IMR-90 (cell line): ENCODE results near the gene RUNX1. TPM values are rescaled to one million over a fixed set of nuclear protein-coding genes. Genes with fewer than 3 reads are reported as not detected.

Experiments used
- ATAC-seq: fragments of 200-7000 bp; cut with Tn5 transposase; 2 replicates; pipeline ENCODE4 v1.9.1; 2020; ENCODE audit warnings: low read depth, mild to moderate bottlenecking, moderate library complexity
- BruUV-seq: library from RNA; stranded (reverse); fragments of 400-500 nt; replicated peaks from 2 replicates; lab custom pipeline; 2021; lab: Mats Ljungman, UMichigan
- CTCF ChIA-PET: fragments of 300-600 bp; formaldehyde crosslinking; extraction: SDS; loops from one replicate; lab custom pipeline; 2021; ENCODE audit warnings: antibody characterized with exemption; lab: Yijun Ruan, JAX
- POLR2A ChIA-PET: fragments of 300-600 bp; sonication (Branson Sonifier 250); formaldehyde crosslinking; loops from one replicate; lab custom pipeline; 2022; ENCODE audit warnings: antibody characterized with exemption; ENCODE audit not compliant: unreplicated experiment; lab: Charles Lee
- DNase-seq: peaks from one replicate; pipeline ENCODE4 v3.0.0; 2013
- H2AFZ ChIP-seq: replicated peaks from 2 replicates; pipeline ENCODE3; 2013; ENCODE audit warnings: low read length, mild to moderate bottlenecking; ENCODE audit not compliant: poor library complexity
- H2AK5ac ChIP-seq: 2 replicates; pipeline ENCODE4 v1.6.1; 2013; ENCODE audit warnings: low read depth, low read length, inconsistent platforms
- H2AK9ac ChIP-seq: replicated peaks from 2 replicates; pipeline ENCODE3; 2013; ENCODE audit warnings: mild to moderate bottlenecking, low read depth, low read length, moderate library complexity; ENCODE audit not compliant: poor library complexity
- H2BK120ac ChIP-seq: 2 replicates; pipeline ENCODE4 v1.6.1; 2013; ENCODE audit warnings: low read depth, low read length, inconsistent platforms
- H2BK15ac ChIP-seq: 3 replicates; pipeline ENCODE4 v1.6.1; 2013; ENCODE audit warnings: low read depth, low read length, inconsistent platforms
- H2BK20ac ChIP-seq: 2 replicates; pipeline ENCODE4 v1.6.1; 2013; ENCODE audit warnings: low read depth, mild to moderate bottlenecking, inconsistent platforms, low read length, moderate library complexity
- H2BK5ac ChIP-seq: 2 replicates; pipeline ENCODE4 v1.6.1; 2013; ENCODE audit warnings: mild to moderate bottlenecking, low read depth, low read length, inconsistent platforms; ENCODE audit not compliant: poor library complexity, severe bottlenecking
- H3K14ac ChIP-seq: replicated peaks from 2 replicates; pipeline ENCODE4 v1.6.1; 2013; ENCODE audit warnings: low read depth, low read length, inconsistent platforms
- H3K18ac ChIP-seq: 2 replicates; pipeline ENCODE4 v1.6.1; 2013; ENCODE audit warnings: low read depth, low read length, control low read depth
- H3K23ac ChIP-seq: 2 replicates; pipeline ENCODE4 v1.6.1; 2013; ENCODE audit warnings: low read depth, low read length, inconsistent platforms
- H3K27ac ChIP-seq: 2 replicates; pipeline ENCODE4 v1.5.1; 2013; ENCODE audit warnings: mild to moderate bottlenecking, control low read depth, low read length; ENCODE audit not compliant: insufficient read depth
- H3K27me3 ChIP-seq: 2 replicates; pipeline ENCODE4 v1.6.1; 2013; ENCODE audit warnings: low read length; ENCODE audit not compliant: control insufficient read depth, insufficient read depth
- H3K36me3 ChIP-seq: 2 replicates; pipeline ENCODE4 v1.6.1; 2013; ENCODE audit warnings: low read length, mixed read lengths; ENCODE audit not compliant: control insufficient read depth, insufficient read depth
- H3K4ac ChIP-seq: 2 replicates; pipeline ENCODE4 v1.6.1; 2013; ENCODE audit warnings: low read depth, low read length, inconsistent platforms
- H3K4me1 ChIP-seq: 2 replicates; pipeline ENCODE4 v1.6.1; 2013; ENCODE audit warnings: low read length, mixed read lengths; ENCODE audit not compliant: control insufficient read depth, insufficient read depth
- H3K4me2 ChIP-seq: 2 replicates; pipeline ENCODE4 v1.6.1; 2013; ENCODE audit warnings: low read depth, mild to moderate bottlenecking, control low read depth, low read length, moderate library complexity
- H3K4me3 ChIP-seq: 2 replicates; pipeline ENCODE4 v1.5.1; 2013; ENCODE audit warnings: low read depth, mild to moderate bottlenecking, control low read depth, low read length, moderate library complexity; ENCODE audit not compliant: insufficient read depth
- H3K56ac ChIP-seq: 2 replicates; pipeline ENCODE4 v1.6.1; 2013; ENCODE audit warnings: low read length, inconsistent platforms; ENCODE audit not compliant: insufficient read depth; ENCODE audit errors: extremely low read depth
- H3K79me1 ChIP-seq, 2 experiments: 2 replicates each; pipeline ENCODE4 v1.6.1; 2013; ENCODE audit warnings: low read length in 2 of 2, inconsistent platforms in 1 of 2, low read depth in 1 of 2
- H3K9ac ChIP-seq: 2 replicates; pipeline ENCODE4 v1.6.1; 2013; ENCODE audit warnings: low read depth, low read length, control low read depth
- H3K9me1 ChIP-seq: 2 replicates; pipeline ENCODE4 v1.6.1; 2013; ENCODE audit warnings: low read length, inconsistent platforms; ENCODE audit not compliant: insufficient read depth
- H3K9me3 ChIP-seq: 2 replicates; pipeline ENCODE4 v1.6.1; 2013; ENCODE audit warnings: low read length; ENCODE audit not compliant: control insufficient read depth, insufficient read depth
- H4K20me1 ChIP-seq: 2 replicates; pipeline ENCODE4 v1.6.1; 2013; ENCODE audit warnings: low read length, inconsistent platforms; ENCODE audit not compliant: insufficient read depth
- H4K5ac ChIP-seq: 2 replicates; pipeline ENCODE4 v1.6.1; 2013; ENCODE audit warnings: mild to moderate bottlenecking, low read depth, low read length, control low read depth
- H4K8ac ChIP-seq, 2 experiments: 2 replicates each; pipeline ENCODE4 v1.6.1; 2013; ENCODE audit warnings: low read depth in 2 of 2, low read length in 2 of 2, control low read depth in 1 of 2, inconsistent platforms in 1 of 2
- H4K91ac ChIP-seq: 2 replicates; pipeline ENCODE4 v1.6.1; 2013; ENCODE audit warnings: low read depth, low read length, inconsistent platforms; ENCODE audit not compliant: insufficient read depth
- BHLHE40 ChIP-seq: fragments of 150-350 bp; IDR thresholded peaks from 2 replicates; pipeline ENCODE4 v1.6.1; 2016; ENCODE audit warnings: mild to moderate bottlenecking, low read depth, low read length
- CEBPB ChIP-seq: IDR thresholded peaks from 2 replicates; pipeline ENCODE4 v1.6.1; 2012; ENCODE audit warnings: low read depth, low read length, improper control_type of control experiment
- CHD1 ChIP-seq: IDR thresholded peaks from 2 replicates; pipeline ENCODE4 v1.6.1; 2012; ENCODE audit warnings: low read depth, low read length, improper control_type of control experiment
- FOS ChIP-seq: fragments of 150-350 bp; IDR thresholded peaks from 2 replicates; pipeline ENCODE4 v1.6.1; 2016; ENCODE audit warnings: low read depth, low read length
- MAFK ChIP-seq: IDR thresholded peaks from 2 replicates; pipeline ENCODE4 v1.6.1; 2012; ENCODE audit warnings: low read depth, low read length, improper control_type of control experiment
- MAZ ChIP-seq: IDR thresholded peaks from 2 replicates; pipeline ENCODE4 v1.6.1; 2012; ENCODE audit warnings: low read depth, mild to moderate bottlenecking, low read length, improper control_type of control experiment, moderate library complexity, borderline replicate concordance
- MXI1 ChIP-seq: IDR thresholded peaks from 2 replicates; pipeline ENCODE4 v1.6.1; 2012; ENCODE audit warnings: low read depth, mild to moderate bottlenecking, low read length, moderate library complexity, borderline replicate concordance
- NFE2L2 ChIP-seq: fragments of 150-350 bp; IDR thresholded peaks from 2 replicates; pipeline ENCODE4 v1.6.1; 2016; ENCODE audit warnings: low read depth, mild to moderate bottlenecking, low read length
- POLR2A ChIP-seq: IDR thresholded peaks from 2 replicates; pipeline ENCODE4 v1.6.1; 2012; ENCODE audit warnings: mild to moderate bottlenecking, low read depth, low read length
- RAD21 ChIP-seq: IDR thresholded peaks from 2 replicates; pipeline ENCODE4 v1.6.1; 2012; ENCODE audit warnings: low read length, improper control_type of control experiment
- RCOR1 ChIP-seq: IDR thresholded peaks from 2 replicates; pipeline ENCODE4 v1.6.1; 2012; ENCODE audit warnings: mild to moderate bottlenecking, low read length, improper control_type of control experiment; ENCODE audit not compliant: insufficient replicate concordance
- RFX5 ChIP-seq: IDR thresholded peaks from 2 replicates; pipeline ENCODE4 v1.8.0; 2012; ENCODE audit warnings: low read depth, mild to moderate bottlenecking, low read length, moderate library complexity
- SMC3 ChIP-seq: fragments of 150-350 bp; IDR thresholded peaks from 2 replicates; pipeline ENCODE4 v1.6.1; 2016; ENCODE audit warnings: low read depth, mild to moderate bottlenecking, antibody characterized with exemption, low read length, moderate library complexity
- WGBS, 2 experiments: methylation state at CpG; one replicate each; pipeline versions ENCODE4 v1.1.5 to v1.1.7; 2013; ENCODE audit warnings: missing lambda C conversion rate in 2 of 2; ENCODE audit not compliant: insufficient read length in 1 of 2; ENCODE audit errors: extremely low coverage in 2 of 2; 5-methylcytosine and 5-hydroxymethylcytosine counted together
- dilution Hi-C: fragments of 300-500 bp; cut with HindIII; formaldehyde crosslinking; loops from one replicate; pipeline ENCODE4 v1.14.3; 2018; ENCODE audit warnings: low sequenced_read_pairs; ENCODE audit not compliant: unreplicated experiment
- in situ Hi-C: fragments of 300-500 bp; cut with MboI; formaldehyde crosslinking; loops from 3 replicates; pipeline ENCODE4 v1.14.3; 2019; ENCODE audit warnings: low sequenced_read_pairs, inconsistent platforms, mixed read lengths
- intact Hi-C: fragments of 100-400 bp; cut with micrococcal nuclease; formaldehyde crosslinking; loops from 2 replicates; pipeline ENCODE4 v1.10.0; 2022
- polyA plus RNA-seq, 3 experiments: library from polyadenylated mRNA; depleted of rRNA; stranded (reverse); fragments of >200 nt; gene quantifications; 2 replicates each; pipeline ENCODE4 v1.2.3, GENCODE V29; 2012; ENCODE audit warnings: low replicate concordance in 1 of 3
- total RNA-seq: library from RNA; depleted of rRNA; stranded (reverse); fragments of >200 nt; gene quantifications from 2 replicates; pipeline ENCODE4 v1.2.3, GENCODE V29; 2012
- TF ChIP-seq, protein P1 (sequence below): conservative IDR thresholded peaks from 2 replicates; pipeline ENCODE4 v1.5.1; 2012; ENCODE audit warnings: mild to moderate bottlenecking, low read depth, low read length, improper control_type of control experiment
- TF ChIP-seq, protein P2 (sequence below): fragments of 150-350 bp; IDR thresholded peaks from 2 replicates; pipeline ENCODE4 v1.6.1; 2017; ENCODE audit warnings: mild to moderate bottlenecking, antibody characterized with exemption, low read length, low read depth
- TF ChIP-seq, protein P3 (sequence below): fragments of 150-350 bp; IDR thresholded peaks from 2 replicates; pipeline ENCODE4 v1.6.1; 2016; ENCODE audit warnings: low read depth, mild to moderate bottlenecking, low read length, moderate library complexity, borderline replicate concordance

RUNX1 gene
- total and polyA plus RNA-seq, 2 of the 4 experiments (the other 2 are of a cell fraction): 34.5 to 56.5 TPM

DNA sequence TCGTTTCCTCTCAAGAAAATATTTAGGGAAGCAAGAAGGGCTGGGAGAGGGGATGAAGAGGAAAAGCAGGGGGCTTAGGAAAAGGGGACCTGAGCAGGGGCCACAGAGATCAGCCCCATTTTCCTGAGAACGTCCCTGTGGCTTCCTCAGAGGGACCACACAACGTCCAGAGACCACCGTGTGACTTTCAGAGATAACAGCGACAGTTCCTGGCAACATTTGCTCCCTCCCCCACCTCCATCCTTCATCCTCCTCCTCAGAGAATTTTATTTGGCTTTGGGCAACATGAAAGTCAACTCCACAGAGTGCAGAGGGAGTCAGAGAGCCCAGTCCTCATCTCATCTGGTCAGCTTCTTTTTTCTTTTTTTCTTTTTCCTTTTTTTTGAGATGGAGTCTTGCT is 50.9 kb downstream of the RUNX1 start:
- TF ChIP-seq CEBPB (no peak), FOS (no peak), BHLHE40 (no peak), MAZ (no peak), MXI1 (no peak), RFX5 (no peak), POLR2A (no peak), RCOR1 (no peak), CHD1 (no peak), MAFK (no peak), RAD21 (no peak), SMC3 (no peak), NFE2L2 (no peak)
- TF ChIP-seq, protein P1, sequence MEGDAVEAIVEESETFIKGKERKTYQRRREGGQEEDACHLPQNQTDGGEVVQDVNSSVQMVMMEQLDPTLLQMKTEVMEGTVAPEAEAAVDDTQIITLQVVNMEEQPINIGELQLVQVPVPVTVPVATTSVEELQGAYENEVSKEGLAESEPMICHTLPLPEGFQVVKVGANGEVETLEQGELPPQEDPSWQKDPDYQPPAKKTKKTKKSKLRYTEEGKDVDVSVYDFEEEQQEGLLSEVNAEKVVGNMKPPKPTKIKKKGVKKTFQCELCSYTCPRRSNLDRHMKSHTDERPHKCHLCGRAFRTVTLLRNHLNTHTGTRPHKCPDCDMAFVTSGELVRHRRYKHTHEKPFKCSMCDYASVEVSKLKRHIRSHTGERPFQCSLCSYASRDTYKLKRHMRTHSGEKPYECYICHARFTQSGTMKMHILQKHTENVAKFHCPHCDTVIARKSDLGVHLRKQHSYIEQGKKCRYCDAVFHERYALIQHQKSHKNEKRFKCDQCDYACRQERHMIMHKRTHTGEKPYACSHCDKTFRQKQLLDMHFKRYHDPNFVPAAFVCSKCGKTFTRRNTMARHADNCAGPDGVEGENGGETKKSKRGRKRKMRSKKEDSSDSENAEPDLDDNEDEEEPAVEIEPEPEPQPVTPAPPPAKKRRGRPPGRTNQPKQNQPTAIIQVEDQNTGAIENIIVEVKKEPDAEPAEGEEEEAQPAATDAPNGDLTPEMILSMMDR: no peak
- TF ChIP-seq, protein P2, sequence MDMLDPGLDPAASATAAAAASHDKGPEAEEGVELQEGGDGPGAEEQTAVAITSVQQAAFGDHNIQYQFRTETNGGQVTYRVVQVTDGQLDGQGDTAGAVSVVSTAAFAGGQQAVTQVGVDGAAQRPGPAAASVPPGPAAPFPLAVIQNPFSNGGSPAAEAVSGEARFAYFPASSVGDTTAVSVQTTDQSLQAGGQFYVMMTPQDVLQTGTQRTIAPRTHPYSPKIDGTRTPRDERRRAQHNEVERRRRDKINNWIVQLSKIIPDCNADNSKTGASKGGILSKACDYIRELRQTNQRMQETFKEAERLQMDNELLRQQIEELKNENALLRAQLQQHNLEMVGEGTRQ: no peak
- TF ChIP-seq, protein P3, sequence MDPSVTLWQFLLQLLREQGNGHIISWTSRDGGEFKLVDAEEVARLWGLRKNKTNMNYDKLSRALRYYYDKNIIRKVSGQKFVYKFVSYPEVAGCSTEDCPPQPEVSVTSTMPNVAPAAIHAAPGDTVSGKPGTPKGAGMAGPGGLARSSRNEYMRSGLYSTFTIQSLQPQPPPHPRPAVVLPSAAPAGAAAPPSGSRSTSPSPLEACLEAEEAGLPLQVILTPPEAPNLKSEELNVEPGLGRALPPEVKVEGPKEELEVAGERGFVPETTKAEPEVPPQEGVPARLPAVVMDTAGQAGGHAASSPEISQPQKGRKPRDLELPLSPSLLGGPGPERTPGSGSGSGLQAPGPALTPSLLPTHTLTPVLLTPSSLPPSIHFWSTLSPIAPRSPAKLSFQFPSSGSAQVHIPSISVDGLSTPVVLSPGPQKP: no peak
- Histone ChIP-seq H4K91ac (peak overlapping the region; percentile 28; the same call in 1 of the 2 replicates), H3K4me2 (no peak overlapping the region), H3K18ac (no peak overlapping the region), H3K23ac (no peak overlapping the region), H3K4me3 (no peak overlapping the region), H4K20me1 (no peaks in the 10 kb centered on the region), H3K56ac (no peak overlapping the region), H3K9me1 (peaks cover 17% of the 10 kb centered on the region), H3K9ac (no peak overlapping the region), H3K4ac (no peak overlapping the region; the same call in 1 of the 2 replicates), H3K36me3 (no peaks in the 10 kb centered on the region), H3K79me1 (peaks cover 0 to 22% of the 10 kb centered on the region in 2 experiments; a peak in 2 of 4 replicates), H2AK9ac (no peak overlapping the region), H3K27ac (no peak overlapping the region), H2BK5ac (no peak overlapping the region), H2BK120ac (no peak overlapping the region; the same call in 1 of the 2 replicates), H4K8ac (no peak overlapping the region), H3K9me3 (no peaks in the 10 kb centered on the region), H2AFZ (no peak overlapping the region), H3K27me3 (no peaks in the 10 kb centered on the region), H2BK15ac (no peak overlapping the region), H4K5ac (no peak overlapping the region), H3K14ac (no peak overlapping the region), H2BK20ac (no peak overlapping the region), H2AK5ac (no peak overlapping the region), H3K4me1 (peaks cover 18% of the 10 kb centered on the region)
- POLR2A ChIA-PET: no interaction called here
- BruUV-seq: no TSS peak
- ATAC-seq (no peak), DNase-seq (no peak)
- WGBS, 2 experiments: 90% methylated on average over 3 of the region's 5 CpGs; no CpG with 5 or more reads in 1 of the 2 experiments
- dilution Hi-C loops: no loop called here
- in situ Hi-C loops: no loop called here
- CTCF ChIA-PET: no interaction called here
- intact Hi-C loops: no loop called here
